Panc1 (cell line): ENCODE data around the gene B3GNT3. TPM values are rescaled to one million over a fixed set of nuclear protein-coding genes. Genes with fewer than 3 reads are reported as not detected.

Experiments used
- ATAC-seq: fragments of 200-7000 bp; cut with Tn5 transposase; 2 replicates; pipeline ENCODE4 v1.9.1; 2020; ENCODE audit warnings: mild to moderate bottlenecking, moderate library complexity
- BruUV-seq: library from RNA; stranded (reverse); fragments of 400-500 nt; replicated peaks from 2 replicates; lab custom pipeline; 2021; lab: Mats Ljungman, UMichigan
- CTCF ChIA-PET: fragments of 300-600 bp; sonication (Branson Sonifier 250); formaldehyde crosslinking; loops from one replicate; lab custom pipeline; 2022; ENCODE audit warnings: antibody characterized with exemption; lab: Charles Lee
- POLR2A ChIA-PET: fragments of 300-600 bp; sonication (Branson Sonifier 250); formaldehyde crosslinking; loops from one replicate; lab custom pipeline; 2022; ENCODE audit warnings: antibody characterized with exemption; lab: Charles Lee
- DNase-seq: peaks from one replicate; pipeline ENCODE4 v3.0.0-alpha.2; 2010; ENCODE audit warnings: low read depth, low spot score
- H3K27ac ChIP-seq: 2 replicates; pipeline ENCODE4 v1.5.1; 2011; ENCODE audit warnings: mild to moderate bottlenecking, low read length, inconsistent platforms
- H3K27me3 ChIP-seq: fragments of 200-500 bp; sonication (Bioruptor generic); 2 replicates; pipeline ENCODE4 v1.6.0; 2014; ENCODE audit warnings: low read length, inconsistent platforms; ENCODE audit not compliant: control insufficient read depth, insufficient read depth
- H3K36me3 ChIP-seq: fragments of 200-500 bp; sonication (Bioruptor generic); 2 replicates; pipeline ENCODE4 v1.5.1; 2014; ENCODE audit warnings: inconsistent platforms, mild to moderate bottlenecking, low read length, moderate library complexity; ENCODE audit not compliant: control insufficient read depth, insufficient read depth
- H3K4me1 ChIP-seq: 2 replicates; pipeline ENCODE4 v1.5.1; 2011; ENCODE audit warnings: inconsistent platforms, mild to moderate bottlenecking, low read length, moderate library complexity; ENCODE audit not compliant: control insufficient read depth, insufficient read depth
- H3K4me3 ChIP-seq, 2 experiments: 2 replicates each; pipeline ENCODE4 v1.5.1; 2011 to 2012; ENCODE audit warnings: low read depth in 2 of 2, low read length in 2 of 2, mild to moderate bottlenecking in 2 of 2, inconsistent platforms in 1 of 2, moderate library complexity in 1 of 2
- H3K9me3 ChIP-seq: fragments of 200-500 bp; sonication (Bioruptor generic); 2 replicates; pipeline ENCODE4 v1.5.1; 2014; ENCODE audit warnings: low read depth, mild to moderate bottlenecking, inconsistent platforms, low read length, moderate library complexity; ENCODE audit not compliant: control insufficient read depth, insufficient read depth
- POLR2AphosphoS5 ChIP-seq: IDR thresholded peaks from 2 replicates; pipeline ENCODE4 v1.6.1; 2012; ENCODE audit warnings: mild to moderate bottlenecking, low read depth, low read length, moderate library complexity
- SIN3A ChIP-seq: IDR thresholded peaks from 2 replicates; pipeline ENCODE4 v1.6.1; 2012; ENCODE audit warnings: low read depth, mild to moderate bottlenecking, low read length, moderate library complexity, borderline replicate concordance; ENCODE audit not compliant: insufficient read depth
- TCF7L2 ChIP-seq: IDR thresholded peaks from 2 replicates; pipeline ENCODE4 v1.6.1; 2011; ENCODE audit warnings: mild to moderate bottlenecking, low read depth, low read length, inconsistent platforms
- in situ Hi-C: cut with HindIII; loops from 2 replicates; pipeline ENCODE4 v1.10.0; 2016; ENCODE audit warnings: low sequenced_read_pairs, low pct_unique_long_range_greater_than_20kb
- intact Hi-C: fragments of 100-400 bp; cut with micrococcal nuclease; formaldehyde crosslinking; loops from one replicate; pipeline ENCODE4 v1.10.0; 2022; ENCODE audit not compliant: unreplicated experiment
- total RNA-seq: library from RNA; stranded (reverse); gene quantifications from one replicate; pipeline ENCODE4 v1.2.1, GENCODE V29; 2021; ENCODE audit not compliant: unreplicated experiment
- TF ChIP-seq, protein P1 (sequence below): fragments of 450-650 bp; IDR thresholded peaks from 2 replicates; pipeline ENCODE4 v1.5.1; 2017; ENCODE audit warnings: mild to moderate bottlenecking
- TF ChIP-seq, protein P2 (sequence below), 2 experiments: IDR thresholded peaks; 2 replicates each; pipeline ENCODE4 v1.6.1; 2011 to 2012; ENCODE audit warnings: low read depth in 2 of 2, control low read depth in 1 of 2, low read length in 1 of 2, mild to moderate bottlenecking in 1 of 2, moderate library complexity in 1 of 2; ENCODE audit not compliant: insufficient read depth in 1 of 2

B3GNT3 gene
- total RNA-seq, 1 experiment from 2014 or later, result 0.67 TPM

DNA sequence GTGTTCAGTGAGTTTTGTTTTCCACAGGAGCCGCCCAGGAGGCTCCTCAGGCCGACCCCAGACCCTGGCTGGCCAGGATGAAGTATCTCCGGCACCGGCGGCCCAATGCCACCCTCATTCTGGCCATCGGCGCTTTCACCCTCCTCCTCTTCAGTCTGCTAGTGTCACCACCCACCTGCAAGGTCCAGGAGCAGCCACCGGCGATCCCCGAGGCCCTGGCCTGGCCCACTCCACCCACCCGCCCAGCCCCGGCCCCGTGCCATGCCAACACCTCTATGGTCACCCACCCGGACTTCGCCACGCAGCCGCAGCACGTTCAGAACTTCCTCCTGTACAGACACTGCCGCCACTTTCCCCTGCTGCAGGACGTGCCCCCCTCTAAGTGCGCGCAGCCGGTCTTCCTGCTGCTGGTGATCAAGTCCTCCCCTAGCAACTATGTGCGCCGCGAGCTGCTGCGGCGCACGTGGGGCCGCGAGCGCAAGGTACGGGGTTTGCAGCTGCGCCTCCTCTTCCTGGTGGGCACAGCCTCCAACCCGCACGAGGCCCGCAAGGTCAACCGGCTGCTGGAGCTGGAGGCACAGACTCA lies 12.9 kb downstream of the B3GNT3 start:
- no TSS peak for BruUV-seq
- in situ Hi-C loops, result no loop called here
- DNase-seq (no peak), ATAC-seq (no peak)
- Histone ChIP-seq H3K4me1 (no peaks in the 10 kb centered on the region), H3K4me3 (no peak overlapping the region), H3K27ac (no peak overlapping the region), H3K9me3 (no peaks in the 10 kb centered on the region), H3K36me3 (no peaks in the 10 kb centered on the region), H3K27me3 (no peaks in the 10 kb centered on the region)
- TF ChIP-seq TCF7L2 (no peak), POLR2AphosphoS5 (no peak), SIN3A (no peak)
- TF ChIP-seq, protein P1, sequence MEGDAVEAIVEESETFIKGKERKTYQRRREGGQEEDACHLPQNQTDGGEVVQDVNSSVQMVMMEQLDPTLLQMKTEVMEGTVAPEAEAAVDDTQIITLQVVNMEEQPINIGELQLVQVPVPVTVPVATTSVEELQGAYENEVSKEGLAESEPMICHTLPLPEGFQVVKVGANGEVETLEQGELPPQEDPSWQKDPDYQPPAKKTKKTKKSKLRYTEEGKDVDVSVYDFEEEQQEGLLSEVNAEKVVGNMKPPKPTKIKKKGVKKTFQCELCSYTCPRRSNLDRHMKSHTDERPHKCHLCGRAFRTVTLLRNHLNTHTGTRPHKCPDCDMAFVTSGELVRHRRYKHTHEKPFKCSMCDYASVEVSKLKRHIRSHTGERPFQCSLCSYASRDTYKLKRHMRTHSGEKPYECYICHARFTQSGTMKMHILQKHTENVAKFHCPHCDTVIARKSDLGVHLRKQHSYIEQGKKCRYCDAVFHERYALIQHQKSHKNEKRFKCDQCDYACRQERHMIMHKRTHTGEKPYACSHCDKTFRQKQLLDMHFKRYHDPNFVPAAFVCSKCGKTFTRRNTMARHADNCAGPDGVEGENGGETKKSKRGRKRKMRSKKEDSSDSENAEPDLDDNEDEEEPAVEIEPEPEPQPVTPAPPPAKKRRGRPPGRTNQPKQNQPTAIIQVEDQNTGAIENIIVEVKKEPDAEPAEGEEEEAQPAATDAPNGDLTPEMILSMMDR, result no peak
- TF ChIP-seq, protein P2, sequence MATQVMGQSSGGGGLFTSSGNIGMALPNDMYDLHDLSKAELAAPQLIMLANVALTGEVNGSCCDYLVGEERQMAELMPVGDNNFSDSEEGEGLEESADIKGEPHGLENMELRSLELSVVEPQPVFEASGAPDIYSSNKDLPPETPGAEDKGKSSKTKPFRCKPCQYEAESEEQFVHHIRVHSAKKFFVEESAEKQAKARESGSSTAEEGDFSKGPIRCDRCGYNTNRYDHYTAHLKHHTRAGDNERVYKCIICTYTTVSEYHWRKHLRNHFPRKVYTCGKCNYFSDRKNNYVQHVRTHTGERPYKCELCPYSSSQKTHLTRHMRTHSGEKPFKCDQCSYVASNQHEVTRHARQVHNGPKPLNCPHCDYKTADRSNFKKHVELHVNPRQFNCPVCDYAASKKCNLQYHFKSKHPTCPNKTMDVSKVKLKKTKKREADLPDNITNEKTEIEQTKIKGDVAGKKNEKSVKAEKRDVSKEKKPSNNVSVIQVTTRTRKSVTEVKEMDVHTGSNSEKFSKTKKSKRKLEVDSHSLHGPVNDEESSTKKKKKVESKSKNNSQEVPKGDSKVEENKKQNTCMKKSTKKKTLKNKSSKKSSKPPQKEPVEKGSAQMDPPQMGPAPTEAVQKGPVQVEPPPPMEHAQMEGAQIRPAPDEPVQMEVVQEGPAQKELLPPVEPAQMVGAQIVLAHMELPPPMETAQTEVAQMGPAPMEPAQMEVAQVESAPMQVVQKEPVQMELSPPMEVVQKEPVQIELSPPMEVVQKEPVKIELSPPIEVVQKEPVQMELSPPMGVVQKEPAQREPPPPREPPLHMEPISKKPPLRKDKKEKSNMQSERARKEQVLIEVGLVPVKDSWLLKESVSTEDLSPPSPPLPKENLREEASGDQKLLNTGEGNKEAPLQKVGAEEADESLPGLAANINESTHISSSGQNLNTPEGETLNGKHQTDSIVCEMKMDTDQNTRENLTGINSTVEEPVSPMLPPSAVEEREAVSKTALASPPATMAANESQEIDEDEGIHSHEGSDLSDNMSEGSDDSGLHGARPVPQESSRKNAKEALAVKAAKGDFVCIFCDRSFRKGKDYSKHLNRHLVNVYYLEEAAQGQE (IDR thresholded peaks at IDR 0.05; ENCODE audit: insufficient read depth in 1 of 2, low read depth in 2 of 2, low read length in 1 of 2), result no peak
- POLR2A ChIA-PET, result no interaction called here
- intact Hi-C loops, result no loop called here
- CTCF ChIA-PET, result no interaction called here

DNA sequence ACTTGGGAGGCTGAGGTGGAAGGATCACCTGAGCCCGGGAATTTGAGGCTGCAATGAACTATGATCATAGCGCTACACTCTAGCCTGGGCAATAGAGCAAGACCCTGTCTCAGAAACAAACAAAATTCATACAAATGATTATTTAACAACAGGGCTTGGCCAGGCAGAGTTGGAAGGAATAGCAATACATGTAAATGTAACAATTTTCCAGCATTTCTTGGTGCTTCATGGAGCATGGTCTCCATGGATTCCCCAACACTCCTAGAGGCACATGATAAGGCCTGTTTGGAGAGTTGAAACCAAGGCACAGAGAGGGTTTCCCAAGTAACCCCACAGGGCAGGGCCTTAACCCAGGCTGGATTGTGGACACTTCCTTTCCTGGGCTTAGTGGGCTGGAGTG lies 16.2 kb downstream of the B3GNT3 start:
- DNase-seq (no peak), ATAC-seq (no peak)
- POLR2A ChIA-PET, result no interaction called here
- Histone ChIP-seq H3K4me3 (no peak overlapping the region), H3K9me3 (no peaks in the 10 kb centered on the region), H3K27me3 (no peaks in the 10 kb centered on the region), H3K4me1 (no peaks in the 10 kb centered on the region), H3K27ac (no peak overlapping the region), H3K36me3 (no peaks in the 10 kb centered on the region)
- intact Hi-C loops, result no loop called here
- TF ChIP-seq SIN3A (no peak), TCF7L2 (no peak), POLR2AphosphoS5 (no peak)
- TF ChIP-seq, protein P1, result no peak
- TF ChIP-seq, protein P2 (IDR thresholded peaks at IDR 0.05; ENCODE audit: insufficient read depth in 1 of 2, low read depth in 2 of 2, low read length in 1 of 2), result no peak
- BruUV-seq, result no TSS peak
- CTCF ChIA-PET, result no interaction called here
- in situ Hi-C loops, result no loop called here
